NCI-H2029 (cell line): Measurements from ENCODE around the gene TMEM200C.

Experiments used
- DNase-seq: peaks from one replicate; lab custom pipeline; 2025; lab: John Stamatoyannopoulos, UW

TMEM200C gene

DNA sequence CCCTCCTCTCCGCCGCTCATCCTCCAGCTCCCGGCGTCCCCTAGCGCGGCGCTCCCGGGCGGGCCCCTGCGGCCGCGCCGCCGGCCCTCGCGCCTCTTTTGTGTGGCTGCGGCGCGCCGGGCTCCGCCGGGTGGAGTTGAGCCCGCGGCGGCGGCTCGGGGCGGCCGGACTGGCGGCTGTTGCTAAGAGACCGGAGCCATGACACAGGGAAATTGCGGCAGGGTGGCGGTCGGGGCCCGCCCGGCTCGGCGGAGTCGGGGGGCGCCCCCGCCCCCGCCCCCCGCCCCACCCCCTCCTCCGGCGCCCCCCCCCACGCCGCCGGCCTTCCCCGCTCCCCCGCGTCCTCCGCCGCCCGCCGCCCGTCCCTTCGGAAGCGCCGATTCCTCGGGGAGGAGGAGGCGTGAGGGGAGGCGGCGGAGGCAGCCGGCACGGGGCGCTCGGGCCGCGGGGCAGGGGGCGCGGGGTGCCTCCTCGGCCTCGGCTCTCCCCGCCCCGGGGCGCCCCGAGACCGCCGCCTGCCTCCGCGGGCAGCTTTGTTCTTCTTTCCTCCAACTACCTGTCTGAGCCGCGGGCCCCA is at the start of gene TMEM200C:
Gene TMEM200C (minus strand): TSS at position 224 of the 577 bp plus-strand sequence. CDS start 3,459 bp downstream, outside the sequence.
- DNase-seq, result no peak

DNA sequence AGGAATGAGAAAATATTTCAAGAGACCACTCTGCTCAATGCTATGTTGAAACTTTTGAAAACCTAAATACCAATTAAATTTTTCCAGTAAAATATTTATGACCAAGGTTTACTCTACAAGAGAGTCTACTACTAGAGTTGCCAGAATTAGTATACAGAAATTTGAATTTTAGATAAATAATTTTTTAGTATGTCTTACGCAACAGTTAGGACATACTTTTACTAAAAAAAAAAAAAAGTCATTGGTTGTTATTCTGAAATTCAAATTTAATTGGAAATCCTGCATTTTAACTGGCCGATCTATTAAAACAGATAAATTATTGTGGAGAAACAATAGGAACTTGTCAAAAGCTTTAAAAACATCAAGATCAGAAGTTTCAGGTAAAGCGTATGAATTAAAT is 49.1 kb upstream of the TMEM200C start:
- no peak for DNase-seq

DNA sequence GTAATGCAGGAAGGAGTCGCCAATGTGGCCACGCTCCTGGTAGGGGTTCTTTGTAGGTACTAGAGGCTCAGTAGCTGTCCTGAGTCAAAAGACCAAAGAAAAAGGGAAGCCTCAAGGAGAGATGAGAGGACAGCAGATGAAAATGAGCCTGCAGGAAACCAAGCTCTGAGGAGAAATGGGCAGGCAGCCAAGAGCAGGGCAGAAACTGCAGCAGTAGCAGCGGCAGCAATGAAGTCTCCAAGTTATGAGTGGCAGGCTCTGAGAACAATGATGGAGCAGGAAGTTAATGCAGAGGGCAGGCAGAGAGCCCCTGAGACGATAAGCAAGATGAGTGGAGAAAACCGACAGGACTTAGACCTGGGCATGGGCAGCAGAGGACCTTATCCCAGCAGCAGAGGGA is 48.2 kb upstream of the TMEM200C start:
- DNase-seq, result peak; percentile 2

DNA sequence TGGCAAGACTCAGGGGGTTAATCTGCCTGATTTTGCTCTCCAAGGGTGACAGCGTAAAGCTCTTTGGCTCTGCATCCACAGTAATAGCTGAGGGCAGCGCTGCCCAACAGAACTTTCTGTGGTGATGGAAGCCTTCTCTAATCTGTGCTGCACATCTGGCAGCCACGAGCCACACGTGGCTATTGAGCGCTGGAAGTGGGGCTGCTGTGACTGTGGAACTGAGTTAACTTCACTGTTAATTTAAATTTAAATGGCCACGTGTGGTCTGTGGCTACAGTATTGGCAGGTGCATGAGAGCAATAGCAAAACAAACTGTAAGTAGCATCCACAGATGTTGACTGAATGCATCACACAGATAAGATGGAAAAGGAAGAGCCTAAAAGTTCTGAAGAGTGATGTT is 47.3 kb upstream of the TMEM200C start:
- no peak for DNase-seq

DNA sequence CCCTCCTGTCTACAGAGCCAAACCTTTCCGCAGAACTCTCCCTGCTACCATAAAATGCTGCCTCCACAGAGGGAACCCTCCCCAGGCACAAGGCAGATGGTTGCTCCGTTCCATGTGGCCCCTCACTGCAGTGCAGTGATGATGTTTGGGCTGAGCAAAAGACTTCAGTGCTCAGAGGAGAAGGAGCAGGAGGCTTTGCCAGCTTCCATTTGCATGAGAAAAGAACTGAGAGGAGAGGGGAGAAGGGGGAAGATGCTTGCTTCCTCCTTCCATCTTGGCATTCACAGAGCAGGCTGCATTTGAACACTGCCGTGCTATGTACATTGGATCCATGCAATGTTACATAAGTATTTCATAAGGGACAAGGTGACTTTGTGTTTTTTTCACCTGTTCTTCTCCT is 46.6 kb upstream of the TMEM200C start:
- no peak for DNase-seq

DNA sequence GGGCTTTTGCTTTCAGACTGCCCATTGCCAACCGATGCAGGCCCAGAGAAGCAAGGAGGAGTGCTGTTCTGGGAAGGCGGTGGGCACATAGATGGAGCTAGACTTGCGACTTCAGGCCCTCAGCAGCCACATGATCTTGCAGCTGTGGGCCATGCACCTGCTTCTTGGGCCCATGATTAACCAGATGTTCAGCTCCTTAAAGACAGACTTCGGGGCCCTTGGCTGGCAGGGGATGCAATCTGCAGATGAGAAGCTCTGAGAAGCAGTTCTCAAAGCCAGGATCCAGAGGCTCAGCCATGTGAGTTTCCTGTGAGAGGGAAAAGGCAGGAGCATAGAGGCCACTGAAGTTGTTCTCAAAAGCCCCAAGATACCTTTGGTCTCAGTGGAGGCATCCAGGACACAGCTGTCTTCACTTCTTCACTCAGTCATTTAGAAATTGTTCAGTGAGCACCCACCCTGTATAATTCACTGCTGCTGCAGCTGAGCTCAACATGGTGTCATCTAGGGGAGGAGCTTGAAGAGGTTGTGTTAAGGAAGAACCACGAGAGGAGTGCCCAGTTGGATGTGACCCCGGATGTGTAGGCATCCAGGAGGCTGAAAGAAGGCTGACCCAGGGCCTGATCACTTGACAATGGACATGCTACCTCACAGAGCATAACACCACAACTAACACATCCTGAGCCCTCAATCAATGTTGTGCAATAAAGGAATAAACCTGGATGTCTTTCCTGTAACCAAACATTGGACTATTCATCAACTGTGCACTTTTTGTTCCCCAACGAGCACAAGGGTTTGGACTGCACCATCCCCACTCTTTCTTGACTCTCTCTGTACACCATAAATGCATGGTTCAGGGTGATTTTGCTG is 44.7 kb upstream of the TMEM200C start:
- no peak for DNase-seq

DNA sequence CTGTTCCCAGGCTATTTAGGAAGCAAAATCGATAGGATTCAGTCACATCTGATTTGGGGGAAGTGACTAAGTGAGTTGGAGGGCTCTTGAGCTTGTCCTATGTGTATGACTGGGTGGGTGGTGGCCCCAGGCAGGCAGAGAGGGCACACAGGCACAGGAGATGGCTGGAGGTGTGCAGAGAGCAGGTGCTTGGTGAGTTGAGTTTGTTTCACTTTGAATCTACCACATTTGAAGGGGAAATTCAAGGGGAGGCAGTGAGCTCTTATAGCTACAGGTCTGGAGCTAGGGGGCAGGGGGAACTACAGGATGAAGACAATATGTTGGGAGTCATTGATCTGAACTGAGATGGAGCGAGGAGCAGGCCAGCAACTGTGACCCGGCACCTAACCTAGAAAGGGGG is 42.5 kb upstream of the TMEM200C start:
- DNase-seq, result no peak

DNA sequence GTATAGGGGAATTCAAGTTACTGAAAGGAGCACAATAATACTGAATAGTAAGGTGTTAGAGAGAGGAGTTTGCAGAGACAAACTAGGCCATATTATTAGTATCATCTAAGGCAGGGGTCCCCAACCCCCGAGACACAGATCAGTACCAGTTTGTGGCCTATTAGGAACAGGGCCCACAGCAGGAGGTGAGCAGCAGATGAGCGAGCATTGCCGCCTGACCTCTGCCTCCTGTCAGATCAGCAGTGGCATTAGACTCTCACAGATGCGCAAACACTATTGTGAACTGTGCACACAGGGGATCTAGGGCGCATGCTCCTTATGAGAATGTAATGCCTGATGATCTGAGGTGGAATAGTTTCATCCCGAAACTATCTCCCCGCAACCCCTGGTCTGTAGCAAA is 41.8 kb upstream of the TMEM200C start:
- DNase-seq, result no peak

DNA sequence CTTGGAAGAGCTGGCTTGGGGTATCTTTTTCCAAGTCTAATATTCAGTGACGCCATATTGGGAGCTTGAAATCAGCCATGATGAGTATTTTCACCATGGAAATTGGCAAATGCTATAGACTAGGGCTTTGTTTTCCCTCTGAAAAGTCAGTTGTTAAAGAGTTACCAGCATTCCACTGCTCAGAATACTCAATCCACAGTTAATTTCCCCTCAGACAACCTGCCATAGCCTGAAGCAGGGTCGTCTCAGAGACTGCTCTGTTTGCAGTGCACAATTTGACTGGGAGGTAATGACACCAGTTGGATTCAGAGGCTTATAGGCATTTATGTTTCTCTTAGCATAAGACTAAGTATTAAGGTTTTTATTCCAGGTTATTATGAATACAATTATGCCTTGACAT is 35.5 kb upstream of the TMEM200C start:
- no peak for DNase-seq

DNA sequence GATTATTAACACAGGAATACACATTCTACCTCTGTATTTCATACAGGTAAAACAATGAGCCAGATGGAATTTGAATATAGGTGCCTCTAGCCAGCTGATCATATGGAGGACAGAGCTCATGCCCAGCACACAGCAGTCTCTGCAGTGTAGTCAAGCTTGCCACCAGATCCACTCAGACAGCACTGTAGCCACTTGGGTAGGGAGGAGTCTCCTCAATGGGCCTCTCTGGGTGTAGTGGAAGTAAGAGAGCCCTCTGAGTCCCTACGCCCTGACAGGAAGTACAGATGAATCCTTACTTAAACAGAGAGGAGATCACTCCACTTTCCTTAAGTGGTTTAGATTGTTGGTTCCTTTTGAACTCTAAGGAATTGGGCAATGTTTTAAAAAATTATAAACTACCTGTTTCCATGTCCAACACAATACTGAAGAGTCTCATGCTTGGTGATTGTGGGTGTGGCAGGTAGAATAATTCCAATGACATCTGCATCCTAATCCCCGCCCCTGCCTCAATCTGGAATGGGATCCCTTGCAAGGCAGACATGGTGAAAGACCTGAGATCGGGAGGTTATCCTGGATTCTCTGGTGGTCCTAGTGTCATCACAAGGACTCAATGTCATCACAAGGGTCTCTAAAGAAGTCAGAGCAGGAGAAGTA is 23.0 kb upstream of the TMEM200C start:
- DNase-seq, result no peak

DNA sequence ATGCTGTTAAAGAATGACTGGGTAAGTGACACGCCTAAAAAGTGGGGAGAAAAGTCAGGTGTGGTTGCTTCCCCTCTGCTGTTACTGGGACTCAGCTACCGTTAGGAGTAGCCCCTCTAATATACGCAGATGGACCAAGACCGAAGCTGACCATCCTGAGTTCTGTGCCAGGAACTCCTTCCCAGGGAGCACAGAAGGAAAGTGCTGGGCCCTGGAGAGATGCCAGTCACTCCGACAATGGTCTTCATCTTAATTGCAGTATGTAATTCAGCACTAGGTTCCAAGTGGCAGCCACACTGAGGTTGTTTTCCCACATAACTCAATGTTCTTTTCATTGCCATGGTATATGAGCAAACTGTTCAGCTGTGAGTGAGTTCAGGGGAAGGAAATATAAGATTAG is 19.6 kb upstream of the TMEM200C start:
- no peak for DNase-seq

DNA sequence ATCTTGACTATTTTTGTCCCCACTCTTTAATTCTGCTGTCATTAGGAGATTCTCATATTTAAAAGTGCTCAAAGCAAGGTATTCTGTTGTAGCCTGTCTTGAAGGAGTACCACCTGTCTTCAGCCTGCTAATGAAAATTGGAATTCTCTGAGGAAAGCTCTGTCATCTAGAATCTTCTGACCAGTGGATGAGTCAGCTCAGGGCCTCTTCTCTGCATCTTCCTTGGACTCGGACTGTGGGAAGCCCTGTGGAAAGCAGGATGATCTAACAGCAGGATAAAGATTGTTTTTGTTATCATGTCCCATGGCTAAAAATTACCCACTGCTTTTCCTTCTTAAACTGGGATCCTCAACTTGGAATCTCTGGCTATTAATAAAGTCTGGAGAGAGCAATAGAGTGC is 18.7 kb upstream of the TMEM200C start:
- no peak for DNase-seq

DNA sequence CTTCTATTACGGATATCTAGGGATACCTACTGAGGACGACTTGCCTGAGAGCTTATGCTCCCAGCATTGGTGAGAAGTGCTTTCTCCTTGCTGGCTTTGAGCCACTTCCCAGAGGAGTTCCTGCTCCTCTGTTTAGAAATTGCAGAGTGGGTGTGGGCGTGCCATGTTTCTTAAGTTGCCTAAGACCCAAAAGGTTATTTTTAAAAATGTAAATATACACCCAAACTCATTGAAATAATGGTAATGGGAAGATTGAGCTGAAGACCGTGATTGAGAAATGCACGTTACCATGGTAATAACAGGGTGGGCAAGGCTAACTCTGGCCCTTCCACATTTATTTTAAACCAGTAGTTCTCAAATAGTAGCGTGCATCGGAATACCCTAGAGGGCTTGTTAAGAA is 17.2 kb upstream of the TMEM200C start:
- no peak for DNase-seq

DNA sequence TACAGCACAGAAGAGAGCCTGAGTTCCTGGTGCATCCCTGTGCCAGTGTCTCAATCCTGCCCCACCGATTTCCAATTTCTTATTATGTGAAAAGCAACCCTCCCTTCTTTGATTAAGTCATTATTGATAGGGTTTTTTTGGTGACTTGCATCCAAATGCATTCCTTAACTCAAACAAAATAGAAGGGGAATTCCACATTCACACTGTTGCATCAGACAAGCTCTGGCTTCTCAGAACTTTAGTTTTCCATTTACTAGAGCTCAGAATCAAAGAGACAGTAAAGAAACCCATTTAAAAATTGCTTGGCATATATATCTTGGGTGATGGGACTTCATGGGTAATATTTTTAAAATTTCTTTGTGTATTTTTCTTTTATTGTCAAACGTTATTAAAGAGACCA is 13.8 kb upstream of the TMEM200C start:
- no peak for DNase-seq

DNA sequence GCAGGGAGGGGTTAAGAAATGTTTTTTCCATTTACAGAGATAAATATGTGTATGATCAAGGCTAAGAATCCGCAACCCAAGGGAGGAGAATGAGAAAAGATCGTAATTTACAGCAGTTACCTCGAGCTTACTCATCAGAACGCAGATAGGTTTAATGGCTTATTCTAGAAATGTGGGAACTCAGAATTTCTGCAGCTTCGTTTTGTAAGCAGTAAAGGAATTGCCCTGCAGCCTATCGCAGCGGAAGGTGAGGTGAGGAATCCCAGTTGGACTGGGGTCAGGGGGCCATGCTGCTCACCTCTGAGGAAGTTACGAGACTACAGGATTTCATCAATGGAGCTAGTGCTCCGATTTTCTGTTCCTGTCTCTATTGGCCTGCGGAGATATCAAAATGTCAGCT is 8.1 kb upstream of the TMEM200C start:
- no peak for DNase-seq

DNA sequence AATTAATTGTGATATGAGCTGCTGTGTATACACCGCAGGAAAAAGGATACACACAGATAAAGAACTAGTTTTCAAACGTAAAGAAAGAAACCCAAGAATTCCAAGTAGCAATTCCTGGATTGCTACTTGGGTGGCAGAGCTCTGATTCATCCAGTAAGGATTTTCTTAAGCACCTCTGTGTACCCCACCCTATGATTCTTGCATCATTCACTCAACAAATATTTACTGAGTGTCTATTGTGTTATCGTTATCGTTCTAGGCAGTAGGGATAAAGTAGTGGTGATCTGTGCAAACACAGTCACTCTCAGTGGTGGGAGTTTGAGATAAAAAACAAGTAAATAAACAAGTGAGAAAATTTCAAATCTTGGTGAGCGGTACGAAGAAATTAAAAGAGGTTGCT is 4.9 kb upstream of the TMEM200C start:
- no peak for DNase-seq

DNA sequence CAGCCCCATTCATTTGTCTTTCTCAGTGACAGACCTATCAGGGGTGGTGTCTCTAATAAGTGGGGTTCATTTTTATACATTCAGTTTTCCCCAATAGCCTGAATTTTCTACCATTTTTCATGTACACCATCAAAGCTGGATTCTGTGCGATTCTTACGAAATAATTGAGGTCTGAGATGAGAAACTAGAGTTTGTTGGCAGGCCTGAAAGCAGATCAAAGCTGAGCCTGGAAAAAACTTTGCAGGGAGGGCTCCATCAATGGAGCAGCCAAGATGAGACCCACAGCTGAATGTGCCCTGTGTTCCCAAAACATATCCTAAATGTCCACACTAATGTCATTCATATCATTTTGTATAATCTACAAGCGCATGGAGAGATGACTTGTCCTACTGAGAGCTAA is 4.5 kb upstream of the TMEM200C start:
- DNase-seq, result no peak

DNA sequence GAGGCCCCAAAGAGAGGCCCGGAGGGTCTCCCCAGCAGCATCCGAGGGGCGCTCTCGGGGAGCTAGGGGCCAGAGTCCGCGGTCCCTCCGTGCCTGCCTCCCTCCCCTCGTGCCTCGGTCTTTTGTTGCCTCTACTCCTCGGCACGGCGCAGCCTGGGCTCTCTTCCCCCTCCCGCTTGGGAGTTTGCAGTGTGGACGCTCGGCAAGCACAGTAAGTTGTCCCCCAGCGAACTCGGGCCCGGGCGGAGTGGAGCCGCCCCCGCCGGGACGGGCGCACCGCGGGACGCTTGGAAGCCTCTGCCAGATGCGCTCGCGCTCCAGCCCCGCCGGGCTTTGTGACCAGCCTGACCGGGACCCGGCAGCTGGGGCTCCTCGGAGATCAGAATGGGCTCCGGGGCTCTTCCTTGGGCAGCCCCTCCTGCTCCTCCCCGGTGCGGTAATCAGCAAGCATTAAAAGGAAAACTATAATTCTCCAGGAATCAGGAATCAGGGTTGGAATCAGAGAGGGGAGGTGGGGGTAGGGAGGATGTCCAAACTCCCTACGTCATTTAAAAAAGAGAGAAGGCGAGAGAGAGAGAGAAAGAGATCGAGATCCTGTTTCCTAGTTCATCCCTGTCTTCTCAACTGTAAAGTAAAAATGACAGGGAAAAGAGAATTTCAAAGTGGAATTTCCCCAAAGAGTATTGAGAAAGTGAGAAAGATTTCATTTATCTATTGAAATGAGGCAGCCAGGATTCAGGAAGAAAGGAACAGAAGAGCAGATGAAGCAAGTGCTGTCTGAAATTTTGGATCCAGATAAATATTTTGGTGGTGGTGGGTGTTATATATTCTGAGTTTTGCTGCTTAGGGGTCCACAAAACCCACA is 786 bp upstream of the TMEM200C start:
- DNase-seq, result no peak

DNA sequence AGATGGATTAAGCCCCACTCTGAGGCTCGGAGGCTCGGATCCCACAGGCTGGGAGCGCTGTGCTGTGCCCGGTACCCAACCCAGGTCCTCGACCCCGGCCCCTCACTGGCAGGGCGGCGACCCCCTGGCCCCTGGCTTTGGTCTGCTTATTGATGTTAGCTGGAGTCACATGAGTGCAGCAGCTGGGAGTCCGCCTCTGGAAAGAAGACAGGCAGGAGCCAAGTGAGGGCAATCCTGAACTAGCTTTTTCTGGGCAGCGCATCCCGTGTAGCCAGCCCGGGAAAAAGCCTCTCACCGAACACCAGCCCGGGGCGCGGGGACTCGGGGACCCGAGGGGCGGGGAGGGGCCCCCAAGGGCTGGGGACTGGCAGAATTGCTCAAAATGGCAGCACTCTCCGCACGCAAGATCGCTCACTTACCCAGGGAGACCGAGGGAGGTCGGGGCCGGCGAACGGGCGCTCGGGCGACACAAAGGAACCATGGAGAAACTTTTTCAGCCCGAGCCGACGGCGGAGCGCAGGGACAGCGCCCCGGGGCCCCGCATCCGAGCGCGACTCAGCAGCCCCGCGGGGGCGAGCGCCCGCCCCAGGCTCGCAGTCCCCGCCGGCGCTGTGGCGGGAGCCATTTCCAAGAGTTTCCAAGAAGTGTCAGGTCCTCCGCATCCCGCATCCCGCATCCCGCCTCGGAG is 567 bp downstream of the TMEM200C start:
- DNase-seq, result no peak

DNA sequence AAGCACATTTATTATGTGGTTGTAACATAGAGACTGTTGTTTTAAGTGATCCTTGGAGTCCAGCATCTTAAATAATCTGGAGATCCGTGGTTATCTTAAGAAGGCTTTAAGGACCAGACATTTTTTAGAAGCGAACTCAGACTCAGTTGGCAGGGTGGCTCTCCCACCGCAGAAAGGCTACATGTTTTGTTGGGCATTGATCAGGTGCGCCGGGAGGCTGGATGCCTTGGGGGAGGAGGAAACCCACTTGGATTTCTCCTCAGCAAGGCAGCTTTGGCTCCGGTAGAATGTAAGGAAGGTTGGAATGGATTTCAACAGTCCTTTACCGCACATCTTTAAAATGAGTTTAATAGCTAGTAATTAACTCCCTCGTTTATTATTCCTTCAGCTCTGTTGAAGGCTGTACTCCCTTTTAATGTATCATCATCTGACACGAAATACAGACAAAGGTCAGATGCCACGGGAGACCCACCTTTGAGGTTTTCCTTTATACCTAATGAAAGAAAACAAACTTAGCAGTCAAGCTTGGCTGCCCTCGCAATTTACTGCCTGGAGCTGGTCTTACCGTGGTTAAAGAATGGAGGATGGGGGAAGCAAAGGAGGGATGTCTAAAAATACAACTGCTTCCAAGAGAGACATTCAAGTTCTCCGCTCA is 1.2 kb downstream of the TMEM200C start:
- DNase-seq, result no peak

DNA sequence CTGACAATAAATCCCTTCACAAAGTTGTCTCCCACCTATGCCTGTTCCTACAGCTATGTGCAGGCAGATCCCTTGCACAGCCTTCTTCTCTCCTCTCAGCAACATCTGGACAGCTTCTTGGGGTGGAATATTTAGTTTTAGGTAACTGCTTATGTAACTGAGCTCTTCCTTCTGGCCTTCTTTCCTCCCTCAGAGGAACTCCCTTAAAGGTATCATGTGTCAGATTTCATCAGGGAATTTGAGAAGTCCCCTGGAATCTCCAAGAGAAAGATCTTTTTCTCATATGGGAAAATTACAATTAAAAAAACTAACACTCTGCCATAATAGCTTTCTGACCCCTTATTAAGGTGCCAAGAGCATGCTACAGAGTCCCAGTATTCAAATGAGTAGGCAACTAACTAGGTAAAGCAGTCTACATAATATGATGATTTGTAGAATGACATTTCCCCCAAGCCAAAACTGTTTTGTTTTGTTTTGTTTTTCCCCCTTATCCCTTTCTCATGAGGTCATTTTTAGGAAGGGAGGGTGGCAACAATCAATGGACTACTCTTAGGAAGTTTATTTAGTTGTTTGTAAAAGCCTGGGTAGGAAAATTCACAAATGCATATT is 2.4 kb downstream of the TMEM200C start:
- DNase-seq, result no peak
